SU-DHL-6 (cell line): ENCODE data around the gene PTGES.

ENCODE experiments used
- CTCF ChIP-seq: fragments of 200-600 bp; sonication (generic); IDR thresholded peaks from one replicate; pipeline ENCODE4 v1.5.1; 2017; ENCODE audit warnings: antibody characterized with exemption, mild to moderate bottlenecking, low read length, moderate library complexity; ENCODE audit not compliant: insufficient read depth, poor library complexity, severe bottlenecking
- EZH2phosphoT487 ChIP-seq: fragments of 200-600 bp; sonication (generic), shearing (Covaris generic); conservative IDR thresholded peaks from 2 replicates; pipeline ENCODE4 v1.6.1; 2018; ENCODE audit warnings: mild to moderate bottlenecking, antibody characterized with exemption, low read length, moderate library complexity, mixed read lengths

- TF ChIP-seq CTCF, result no peak
- TF ChIP-seq EZH2phosphoT487, result no peak
These were observed 3.3 kb upstream of the PTGES start for GRCh38 chr9:129756191-129756590.
